Right atrium auricular region (tissue), 2 donors: ENCODE results near the gene MYH6. TPM values are rescaled to one million over a fixed set of nuclear protein-coding genes. Genes with fewer than 3 reads are reported as not detected.
"Not testable (repeated sequence)": the region's sequence is repeated elsewhere in the genome, so short reads cannot be mapped to it uniquely, and the experiment has no call there.

Source experiments
- DNase-seq: peaks from one replicate; pipeline ENCODE4 v3.0.0-alpha.2; 2019; ENCODE audit warnings: low spot score
- H3K27ac ChIP-seq, 2 donors: fragments of 200-600 bp; sonication (generic); 1 replicate in 1 of 2; 2 replicates in 1 of 2; pipeline ENCODE4 v1.5.1; 2016 to 2019
- H3K27me3 ChIP-seq, 2 donors: fragments of 200-600 bp; sonication (generic); one replicate each; pipeline versions ENCODE4 v1.5.1 to v1.6.0; 2017 to 2019
- H3K36me3 ChIP-seq: fragments of 200-600 bp; sonication (generic); one replicate; pipeline ENCODE4 v1.5.1; 2016
- H3K4me1 ChIP-seq, 2 donors: fragments of 200-600 bp; sonication (generic); one replicate each; pipeline versions ENCODE4 v1.5.1 to v1.6.0; 2017 to 2019
- H3K4me3 ChIP-seq, 2 donors: fragments of 200-600 bp; sonication (generic); 1 replicate in 1 of 2; 2 replicates in 1 of 2; pipeline ENCODE4 v1.5.1; 2017 to 2019; ENCODE audit warnings: mild to moderate bottlenecking in 1 of 2, moderate library complexity in 1 of 2
- H3K9me3 ChIP-seq, 2 donors: fragments of 200-600 bp; sonication (generic); one replicate each; pipeline ENCODE4 v1.5.1; 2019
- total RNA-seq, 2 donors: library from RNA; depleted of rRNA; stranded (reverse); fragments of >200 nt; gene quantifications; one replicate each; pipeline ENCODE4 v1.1.0, GENCODE V29; 2016
- TF ChIP-seq, protein P1 (sequence below), 2 donors: fragments of 200-600 bp; sonication (generic); IDR thresholded peaks; one replicate each; pipeline ENCODE4 v1.5.1; 2019; ENCODE audit warnings: antibody characterized with exemption in 2 of 2

Gene MYH6
- total RNA-seq, 2 donors from 2014 or later = 8,253 to 13,240 TPM

DNA sequence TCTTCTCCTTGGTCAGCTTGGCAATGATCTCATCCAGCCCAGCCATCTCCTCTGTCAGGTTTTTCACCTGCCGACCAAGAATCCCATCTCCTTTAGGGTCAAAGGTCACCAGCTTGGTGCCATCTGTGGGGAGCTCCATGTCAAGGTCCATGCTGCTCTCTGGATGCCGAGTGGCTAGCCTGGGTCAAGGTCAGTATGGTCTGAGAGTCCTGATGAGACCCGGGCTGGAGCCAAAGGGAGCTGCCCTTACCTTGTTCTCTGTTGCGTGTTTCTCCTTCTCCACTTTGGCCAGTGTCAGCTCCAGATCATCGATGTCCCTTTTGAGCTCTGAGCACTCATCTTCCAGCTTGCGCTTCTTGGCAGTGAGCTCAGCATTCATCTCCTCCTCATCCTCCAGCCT is 15.6 kb upstream of the MYH6 start:
- Histone ChIP-seq H3K27ac (peak overlapping the region in 1 of 2 donors; percentile 43), H3K9me3 (no peaks in the 10 kb centered on the region), H3K27me3 (no peaks in the 10 kb centered on the region), H3K4me3 (no peak overlapping the region), H3K4me1 (no peaks in the 10 kb centered on the region), H3K36me3 (peaks cover 48% of the 10 kb centered on the region)
- TF ChIP-seq, protein P1, sequence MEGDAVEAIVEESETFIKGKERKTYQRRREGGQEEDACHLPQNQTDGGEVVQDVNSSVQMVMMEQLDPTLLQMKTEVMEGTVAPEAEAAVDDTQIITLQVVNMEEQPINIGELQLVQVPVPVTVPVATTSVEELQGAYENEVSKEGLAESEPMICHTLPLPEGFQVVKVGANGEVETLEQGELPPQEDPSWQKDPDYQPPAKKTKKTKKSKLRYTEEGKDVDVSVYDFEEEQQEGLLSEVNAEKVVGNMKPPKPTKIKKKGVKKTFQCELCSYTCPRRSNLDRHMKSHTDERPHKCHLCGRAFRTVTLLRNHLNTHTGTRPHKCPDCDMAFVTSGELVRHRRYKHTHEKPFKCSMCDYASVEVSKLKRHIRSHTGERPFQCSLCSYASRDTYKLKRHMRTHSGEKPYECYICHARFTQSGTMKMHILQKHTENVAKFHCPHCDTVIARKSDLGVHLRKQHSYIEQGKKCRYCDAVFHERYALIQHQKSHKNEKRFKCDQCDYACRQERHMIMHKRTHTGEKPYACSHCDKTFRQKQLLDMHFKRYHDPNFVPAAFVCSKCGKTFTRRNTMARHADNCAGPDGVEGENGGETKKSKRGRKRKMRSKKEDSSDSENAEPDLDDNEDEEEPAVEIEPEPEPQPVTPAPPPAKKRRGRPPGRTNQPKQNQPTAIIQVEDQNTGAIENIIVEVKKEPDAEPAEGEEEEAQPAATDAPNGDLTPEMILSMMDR (IDR thresholded peaks at IDR 0.05) = no peak
- no peak for DNase-seq

DNA sequence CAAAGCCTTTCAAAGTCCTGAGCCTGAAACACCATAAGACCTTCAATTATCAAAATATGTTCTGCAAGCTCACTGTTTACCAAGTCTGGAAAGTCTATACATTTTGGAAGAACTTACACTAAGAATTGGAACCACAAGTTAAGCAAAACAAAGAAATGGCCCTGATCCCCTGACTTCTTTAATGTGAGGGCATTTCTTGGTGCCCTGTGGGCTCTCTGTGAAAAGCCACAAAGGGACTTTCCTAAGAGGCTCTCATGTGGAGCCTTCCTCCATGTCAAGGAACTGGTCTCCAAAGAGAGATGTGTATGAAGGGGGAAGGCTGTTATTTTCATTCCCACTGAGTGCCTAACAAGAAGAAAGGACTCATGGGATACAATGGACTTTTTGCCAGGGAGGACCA is 13.5 kb upstream of the MYH6 start:
- Histone ChIP-seq H3K4me3 (no peak overlapping the region), H3K36me3 (peaks cover 61% of the 10 kb centered on the region), H3K9me3 (no peaks in the 10 kb centered on the region), H3K27me3 (no peaks in the 10 kb centered on the region), H3K27ac (peak overlapping the region; percentile 1), H3K4me1 (no peaks in the 10 kb centered on the region)
- TF ChIP-seq, protein P1 (IDR thresholded peaks at IDR 0.05) = no peak
- DNase-seq = no peak

DNA sequence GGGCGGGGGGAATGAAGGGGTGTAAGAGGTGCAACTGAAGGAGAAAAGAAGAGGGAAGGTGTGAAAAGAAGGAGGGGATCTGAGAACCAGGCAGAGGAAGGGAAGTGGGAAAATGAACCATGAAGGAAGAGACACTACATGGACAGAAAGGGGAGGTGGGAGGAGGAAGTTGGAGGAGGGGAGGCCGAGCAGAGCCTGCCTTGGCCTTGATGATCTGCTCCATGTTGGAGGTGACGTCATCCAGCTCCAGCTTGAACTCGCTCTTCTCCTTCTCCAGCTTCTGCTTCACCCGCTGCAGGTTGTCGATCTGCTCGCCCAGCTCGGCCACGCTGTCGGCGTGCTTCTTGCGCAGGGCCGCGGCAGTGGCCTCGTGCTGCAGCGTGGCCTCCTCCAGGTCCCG is 11.6 kb upstream of the MYH6 start:
- H3K27me3 ChIP-seq, DNase-seq, H3K4me1 ChIP-seq, H3K27ac ChIP-seq, H3K9me3 ChIP-seq, H3K4me3 ChIP-seq: not testable (repeated sequence)
- peaks cover 78% of the 10 kb centered on the region for H3K36me3 ChIP-seq

DNA sequence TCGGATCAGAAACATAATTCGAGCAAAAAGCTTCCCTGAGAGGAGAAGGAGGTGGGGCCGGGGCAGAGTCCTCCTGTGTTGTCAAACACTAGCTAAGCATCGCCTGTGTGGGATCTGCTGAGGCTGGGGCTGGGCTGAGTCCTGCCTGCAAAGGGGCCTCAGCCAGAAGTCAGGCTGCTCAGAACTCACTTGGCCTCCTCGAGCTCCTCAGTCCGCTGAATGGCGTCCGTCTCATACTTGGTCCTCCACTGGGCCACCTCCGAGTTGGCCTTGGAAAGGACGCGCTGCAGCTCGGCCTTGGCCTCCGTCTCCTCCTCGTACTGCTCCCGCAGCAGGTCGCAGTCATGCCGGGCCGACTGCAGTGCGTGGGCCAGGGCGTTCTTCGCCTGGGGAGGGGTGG is 9.9 kb upstream of the MYH6 start:
- Histone ChIP-seq H3K4me1 (peaks cover 0 to 3% of the 10 kb centered on the region in 2 donors), H3K27ac (peak overlapping the region; percentile 15 to 48), H3K4me3 (no peak overlapping the region), H3K27me3 (no peaks in the 10 kb centered on the region), H3K36me3 (peaks cover 73% of the 10 kb centered on the region), H3K9me3 (no peaks in the 10 kb centered on the region)
- DNase-seq = no peak
- TF ChIP-seq, protein P1 (IDR thresholded peaks at IDR 0.05) = no peak

DNA sequence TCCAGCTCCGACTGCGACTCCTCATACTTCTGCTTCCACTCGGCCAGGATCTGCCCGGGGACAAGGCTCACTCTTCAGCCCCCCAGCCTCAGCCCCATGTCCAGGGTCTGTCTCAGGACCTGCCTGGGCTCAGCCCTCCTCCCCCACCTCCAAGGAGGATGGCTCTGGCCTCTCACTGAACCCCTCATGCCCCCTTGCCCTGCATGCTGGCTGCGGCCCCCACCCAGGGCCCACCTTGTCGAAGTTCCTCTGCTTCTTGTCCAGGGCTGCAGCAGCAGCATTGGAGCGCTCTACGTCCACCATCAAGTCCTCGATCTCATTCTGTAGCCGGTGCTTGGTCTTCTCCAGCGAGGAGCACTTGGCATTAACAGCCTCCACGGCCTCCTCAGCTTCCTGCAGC is 9.2 kb upstream of the MYH6 start:
- not testable (repeated sequence) for H3K4me3 ChIP-seq, H3K9me3 ChIP-seq, H3K27me3 ChIP-seq, H3K4me1 ChIP-seq, DNase-seq
- peak overlapping the region; percentile 9 to 48 for H3K27ac ChIP-seq
- peaks cover 67% of the 10 kb centered on the region for H3K36me3 ChIP-seq

DNA sequence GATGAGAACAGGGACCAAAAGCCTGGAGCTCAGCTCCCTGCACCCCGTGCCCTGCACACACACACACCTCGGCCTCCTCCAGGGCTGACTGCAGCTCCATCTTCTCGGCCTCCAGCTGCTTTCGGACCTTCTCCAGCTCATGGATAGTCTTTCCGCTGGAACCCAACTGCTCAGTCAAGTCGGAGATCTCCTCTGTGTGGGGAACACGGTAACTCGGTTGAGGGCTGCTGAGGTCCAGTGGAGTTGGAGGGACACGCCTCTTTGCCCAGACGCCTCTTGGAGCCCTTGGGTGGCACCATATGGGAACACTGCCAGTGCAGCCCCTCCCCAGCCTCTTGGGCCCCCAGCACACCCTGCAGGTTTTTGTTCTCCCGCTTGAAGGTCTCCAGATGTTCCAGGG is 8.7 kb upstream of the MYH6 start:
- TF ChIP-seq, protein P1 (IDR thresholded peaks at IDR 0.05) = no peak
- H3K4me3 ChIP-seq = no peak overlapping the region
- H3K4me1 ChIP-seq = peaks cover 0 to 3% of the 10 kb centered on the region in 2 donors
- no peaks in the 10 kb centered on the region for H3K27me3 ChIP-seq
- no peaks in the 10 kb centered on the region for H3K9me3 ChIP-seq
- peaks cover 62% of the 10 kb centered on the region for H3K36me3 ChIP-seq
- DNase-seq = no peak
- H3K27ac ChIP-seq = peak overlapping the region; percentile 9 to 48
